ENCODE measurements around the gene GALNT14.

GALNT14 gene

DNA sequence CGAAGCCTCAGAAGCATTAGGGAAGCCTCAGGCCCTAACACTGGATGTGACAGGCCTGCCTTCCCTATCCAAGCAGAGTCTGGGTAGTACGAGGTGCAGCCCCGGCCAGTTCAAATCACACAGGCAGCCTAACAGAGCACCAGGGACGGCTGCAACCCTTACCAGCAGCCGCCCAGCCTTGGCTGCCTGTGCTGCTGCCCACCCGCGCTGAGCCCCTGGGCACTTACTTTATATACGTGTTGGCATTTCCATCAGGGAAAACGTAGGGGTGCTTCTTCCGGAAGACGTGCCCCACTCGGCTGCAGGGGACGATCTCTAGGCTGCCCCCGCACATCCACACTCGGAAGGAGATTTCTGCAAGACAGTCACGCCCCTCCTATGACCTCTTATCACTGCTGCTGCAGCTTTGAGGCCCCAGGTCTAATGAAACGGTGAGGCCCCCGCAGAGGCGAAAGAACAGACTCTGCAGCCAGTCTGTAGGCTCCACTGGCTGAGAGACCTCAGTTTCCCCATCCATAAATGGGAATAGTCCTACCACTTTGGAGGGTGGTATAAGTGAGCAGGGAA lies 206.3 kb downstream of the GALNT14 start:
- Histone ChIP-seq H3K9ac (no peak overlapping the region), H3K4me3 (ENCODE audit: low read depth, low read length) (no peak overlapping the region), H3K4me2 (ENCODE audit: low read length) (no peak overlapping the region), H3K79me2 (no peaks in the 10 kb centered on the region), H3K27me3 (ENCODE audit: control insufficient read depth, insufficient read depth, low read length) (no peaks in the 10 kb centered on the region), H3K27ac (no peak overlapping the region), H2AFZ (no peak overlapping the region), H3K36me3 (ENCODE audit: control insufficient read depth, insufficient read depth, low read length) (no peaks in the 10 kb centered on the region), H3K4me1 (peaks cover 6% of the 10 kb centered on the region), H3K9me3 (ENCODE audit: control insufficient read depth, low read length) (no peaks in the 10 kb centered on the region)
- TF ChIP-seq CTCF (IDR thresholded peaks at IDR 0.05), result no peak

- Histone ChIP-seq H3K4me3 (ENCODE audit: low read depth, low read length) (no peak overlapping the region), H3K9ac (no peak overlapping the region), H3K27ac (no peak overlapping the region), H3K27me3 (ENCODE audit: control insufficient read depth, insufficient read depth, low read length) (no peaks in the 10 kb centered on the region), H3K4me1 (peaks cover 6% of the 10 kb centered on the region), H3K4me2 (ENCODE audit: low read length) (no peak overlapping the region), H3K36me3 (ENCODE audit: control insufficient read depth, insufficient read depth, low read length) (no peaks in the 10 kb centered on the region), H3K79me2 (no peaks in the 10 kb centered on the region), H2AFZ (no peak overlapping the region), H3K9me3 (ENCODE audit: control insufficient read depth, low read length) (no peaks in the 10 kb centered on the region)
- no peak for TF ChIP-seq CTCF (IDR thresholded peaks at IDR 0.05)
These were observed 207.5 kb downstream of the GALNT14 start for GRCh38 chr2:30930716-30931115.

- no peaks in the 10 kb centered on the region for H3K36me3 ChIP-seq (ENCODE audit: control insufficient read depth, insufficient read depth, low read length)
- H3K79me2 ChIP-seq, result no peaks in the 10 kb centered on the region
- no peak overlapping the region for H3K4me2 ChIP-seq (ENCODE audit: low read length)
- no peak overlapping the region for H3K9ac ChIP-seq
- no peaks in the 10 kb centered on the region for H3K4me1 ChIP-seq
- no peaks in the 10 kb centered on the region for H3K9me3 ChIP-seq (ENCODE audit: control insufficient read depth, low read length)
- no peak overlapping the region for H3K27ac ChIP-seq
- no peak overlapping the region for H3K4me3 ChIP-seq (ENCODE audit: low read depth, low read length)
- no peak overlapping the region for H2AFZ ChIP-seq
- TF ChIP-seq CTCF (IDR thresholded peaks at IDR 0.05), result no peak
- H3K27me3 ChIP-seq (ENCODE audit: control insufficient read depth, insufficient read depth, low read length), result no peaks in the 10 kb centered on the region
These were observed 210.7 kb downstream of the GALNT14 start for GRCh38 chr2:30927465-30928075.

DNA sequence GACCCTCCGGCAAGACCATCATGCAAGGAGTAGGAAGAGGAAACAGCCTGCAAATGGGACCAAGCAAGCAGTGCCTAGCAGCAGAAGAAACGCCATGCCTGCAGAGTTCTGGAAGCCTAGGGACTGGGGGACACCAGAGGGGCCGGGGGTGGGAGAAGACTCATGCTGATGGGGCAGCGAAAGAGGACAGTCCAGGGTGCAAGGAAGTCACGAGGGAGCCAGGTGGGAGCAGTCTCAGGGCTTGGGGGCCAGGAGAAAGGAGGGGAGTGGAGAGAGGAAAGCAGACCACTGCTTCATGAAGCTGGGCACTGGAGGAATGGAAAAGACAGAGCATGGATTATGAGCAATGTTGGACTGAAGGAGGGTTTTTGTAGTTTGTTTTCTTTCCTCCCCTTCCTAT lies 211.6 kb downstream of the GALNT14 start:
- no peaks in the 10 kb centered on the region for H3K79me2 ChIP-seq
- TF ChIP-seq CTCF (IDR thresholded peaks at IDR 0.05), result no peak
- no peaks in the 10 kb centered on the region for H3K36me3 ChIP-seq (ENCODE audit: control insufficient read depth, insufficient read depth, low read length)
- H3K27me3 ChIP-seq (ENCODE audit: control insufficient read depth, insufficient read depth, low read length), result no peaks in the 10 kb centered on the region
- no peak overlapping the region for H3K27ac ChIP-seq
- no peak overlapping the region for H3K4me2 ChIP-seq (ENCODE audit: low read length)
- no peaks in the 10 kb centered on the region for H3K4me1 ChIP-seq
- H3K4me3 ChIP-seq (ENCODE audit: low read depth, low read length), result no peak overlapping the region
- H3K9ac ChIP-seq, result no peak overlapping the region
- H2AFZ ChIP-seq, result no peak overlapping the region
- no peaks in the 10 kb centered on the region for H3K9me3 ChIP-seq (ENCODE audit: control insufficient read depth, low read length)

DNA sequence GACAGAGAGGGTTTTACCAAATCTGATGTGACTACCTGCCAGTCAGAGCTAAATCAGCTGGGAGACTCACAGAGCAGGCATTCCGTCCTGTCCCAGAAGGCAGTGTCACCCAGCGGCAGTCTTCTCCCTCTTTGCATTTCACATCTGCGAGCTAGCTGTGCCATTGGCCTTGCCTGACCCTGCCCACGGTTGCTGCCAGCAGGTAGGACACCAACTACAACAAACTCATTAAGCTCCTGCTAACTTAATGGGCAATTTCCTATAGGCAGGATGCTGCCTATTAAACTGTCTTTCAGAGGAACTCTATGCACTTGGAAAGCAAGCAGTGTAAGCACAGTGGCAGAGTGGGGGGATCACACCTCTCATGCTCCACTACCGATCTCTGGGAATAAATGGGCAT lies 214.6 kb downstream of the GALNT14 start:
- Histone ChIP-seq H3K4me3 (ENCODE audit: low read depth, low read length) (no peak overlapping the region), H3K9me3 (ENCODE audit: control insufficient read depth, low read length) (no peaks in the 10 kb centered on the region), H3K27me3 (ENCODE audit: control insufficient read depth, insufficient read depth, low read length) (no peaks in the 10 kb centered on the region), H3K36me3 (ENCODE audit: control insufficient read depth, insufficient read depth, low read length) (no peaks in the 10 kb centered on the region), H3K9ac (no peak overlapping the region), H3K4me1 (no peaks in the 10 kb centered on the region), H2AFZ (no peak overlapping the region), H3K27ac (no peak overlapping the region), H3K4me2 (ENCODE audit: low read length) (no peak overlapping the region), H3K79me2 (no peaks in the 10 kb centered on the region)
- no peak for TF ChIP-seq CTCF (IDR thresholded peaks at IDR 0.05)

Data from parathyroid adenoma (tissue), 2 donors.